ENCODE measurements around the gene SPRR4. TPM values are rescaled to one million over a fixed set of nuclear protein-coding genes. Genes with fewer than 3 reads are reported as not detected.

The SPRR4 gene
- total RNA-seq, 120 experiments from 2014 or later: not detected

Other genes with a start within 250 kb of the SPRR4 start
- not detected for gene KPRP, start 212.6 kb upstream of the SPRR4 start, total RNA-seq
- gene LCE1F, start 195.5 kb upstream of the SPRR4 start, total RNA-seq: not detected
- not detected for gene LCE1E, start 184.4 kb upstream of the SPRR4 start, total RNA-seq
- not detected for gene LCE1D, start 173.9 kb upstream of the SPRR4 start, total RNA-seq
- not detected for gene LCE1C, start 164.0 kb upstream of the SPRR4 start, total RNA-seq
- gene LCE1B, start 158.7 kb upstream of the SPRR4 start, total RNA-seq: not detected
- not detected for gene LCE1A, start 143.2 kb upstream of the SPRR4 start, total RNA-seq
- not detected for gene LCE6A, start 127.8 kb upstream of the SPRR4 start, total RNA-seq
- not detected for gene LCE7A, start 110.7 kb upstream of the SPRR4 start, total RNA-seq
- not detected for gene SMCP, start 92.3 kb upstream of the SPRR4 start, total RNA-seq
- not detected for gene IVL, start 62.1 kb upstream of the SPRR4 start, total RNA-seq
- gene SPRR5, start 23.4 kb upstream of the SPRR4 start, total RNA-seq: not detected
- gene SPRR1A, start 13.4 kb downstream of the SPRR4 start, total RNA-seq: not detected
- not detected for gene SPRR3, start 31.1 kb downstream of the SPRR4 start, total RNA-seq
- gene SPRR1B, start 60.6 kb downstream of the SPRR4 start, total RNA-seq: not detected
- gene SPRR2D, start 70.5 kb downstream of the SPRR4 start, total RNA-seq: not detected
- not detected for gene SPRR2A, start 86.9 kb downstream of the SPRR4 start, total RNA-seq
- not detected for gene SPRR2B, start 101.0 kb downstream of the SPRR4 start, total RNA-seq
- gene SPRR2E, start 123.9 kb downstream of the SPRR4 start, total RNA-seq: not detected
- not detected for gene SPRR2F, start 142.9 kb downstream of the SPRR4 start, total RNA-seq
- 1 to 10 TPM in 1 of 120 experiments, under 1 TPM in 4, not detected in 115; 0.76 to 1.3 (median 0.96) TPM for gene SPRR2G, start 180.2 kb downstream of the SPRR4 start, total RNA-seq
- not detected for gene LELP1, start 232.8 kb downstream of the SPRR4 start, total RNA-seq
- gene PRR9, start 246.9 kb downstream of the SPRR4 start, total RNA-seq: not detected

Measured in dorsolateral prefrontal cortex (tissue), 118 donors.